Endodermal cell (in vitro differentiated cells): Measurements from ENCODE around the gene RPTOR. TPM values are rescaled to one million over a fixed set of nuclear protein-coding genes. Genes with fewer than 3 reads are reported as not detected.

Source experiments
- DNase-seq: peaks from one replicate; pipeline ENCODE4 v3.0.0-alpha.2; 2017
- H3K27ac ChIP-seq: 2 replicates; pipeline ENCODE4 v1.5.1; 2013; ENCODE audit warnings: mild to moderate bottlenecking, low read depth, low read length, moderate library complexity
- H3K27me3 ChIP-seq: 2 replicates; pipeline ENCODE4 v1.6.1; 2013; ENCODE audit warnings: mild to moderate bottlenecking, low read length, moderate library complexity; ENCODE audit not compliant: insufficient read depth, control insufficient read depth, poor library complexity, severe bottlenecking
- H3K36me3 ChIP-seq: 2 replicates; pipeline ENCODE4 v1.7.0; 2013; ENCODE audit warnings: mild to moderate bottlenecking, low read length, moderate library complexity; ENCODE audit not compliant: control insufficient read depth, insufficient read depth
- H3K4me1 ChIP-seq: one replicate; pipeline ENCODE4 v1.7.0; 2013; ENCODE audit warnings: low read length; ENCODE audit not compliant: control insufficient read depth, insufficient read depth
- H3K4me3 ChIP-seq: 2 replicates; pipeline ENCODE4 v1.5.1; 2013; ENCODE audit warnings: mild to moderate bottlenecking, low read length, moderate library complexity
- H3K9ac ChIP-seq: 2 replicates; pipeline ENCODE4 v1.6.1; 2013; ENCODE audit warnings: mild to moderate bottlenecking, low read length, moderate library complexity; ENCODE audit not compliant: poor library complexity, severe bottlenecking; ENCODE audit errors: extremely low read depth
- H3K9me3 ChIP-seq: 2 replicates; pipeline ENCODE4 v1.6.1; 2013; ENCODE audit warnings: mild to moderate bottlenecking, low read length, moderate library complexity; ENCODE audit not compliant: control insufficient read depth
- H3K27ac Mint-ChIP-seq: 2 replicates; pipeline ENCODE4 v1.8.0; 2020; ENCODE audit warnings: mixed read lengths
- H3K27me3 Mint-ChIP-seq: 2 replicates; pipeline ENCODE4 v1.8.0; 2021; ENCODE audit warnings: mild to moderate bottlenecking, mixed read lengths; ENCODE audit not compliant: insufficient read depth
- H3K36me3 Mint-ChIP-seq: 2 replicates; pipeline ENCODE4 v1.8.0; 2020; ENCODE audit warnings: low read depth, mixed read lengths
- H3K4me1 Mint-ChIP-seq: 2 replicates; pipeline ENCODE4 v1.8.0; 2020; ENCODE audit warnings: mixed read lengths
- H3K4me3 Mint-ChIP-seq: 2 replicates; pipeline ENCODE4 v1.8.0; 2020; ENCODE audit warnings: mild to moderate bottlenecking, moderate library complexity, mixed read lengths
- H3K9me3 Mint-ChIP-seq: 2 replicates; pipeline ENCODE4 v1.8.0; 2020; ENCODE audit warnings: mild to moderate bottlenecking, mixed read lengths
- WGBS, 2 experiments: methylation state at CpG; one replicate each; pipeline versions ENCODE4 v1.1.5 to v1.1.7; 2013; ENCODE audit warnings: missing lambda C conversion rate in 2 of 2, mixed read lengths in 1 of 2; ENCODE audit not compliant: insufficient coverage in 1 of 2, insufficient read length in 1 of 2; 5-methylcytosine and 5-hydroxymethylcytosine counted together
- total RNA-seq, 2 donors: library from RNA; stranded (reverse); fragmentation: NEBNext Ultra II Directional in 1 of 2; extraction: Animal tissue kit (Norgen Biotek cat#: 25700) in 1 of 2; gene quantifications; 2 replicates in 1 of 2; 3 replicates in 1 of 2; pipeline ENCODE4 v1.2.1, GENCODE V29; 2021
- TF ChIP-seq, protein P1 (sequence below): fragments of 200-600 bp; sonication (generic); conservative IDR thresholded peaks from 2 replicates; pipeline ENCODE4 v1.5.0; 2021; ENCODE audit warnings: antibody characterized with exemption, mild to moderate bottlenecking

Gene RPTOR
- total RNA-seq, 2 donors from 2014 or later = 45.1 to 53.4 TPM

DNA sequence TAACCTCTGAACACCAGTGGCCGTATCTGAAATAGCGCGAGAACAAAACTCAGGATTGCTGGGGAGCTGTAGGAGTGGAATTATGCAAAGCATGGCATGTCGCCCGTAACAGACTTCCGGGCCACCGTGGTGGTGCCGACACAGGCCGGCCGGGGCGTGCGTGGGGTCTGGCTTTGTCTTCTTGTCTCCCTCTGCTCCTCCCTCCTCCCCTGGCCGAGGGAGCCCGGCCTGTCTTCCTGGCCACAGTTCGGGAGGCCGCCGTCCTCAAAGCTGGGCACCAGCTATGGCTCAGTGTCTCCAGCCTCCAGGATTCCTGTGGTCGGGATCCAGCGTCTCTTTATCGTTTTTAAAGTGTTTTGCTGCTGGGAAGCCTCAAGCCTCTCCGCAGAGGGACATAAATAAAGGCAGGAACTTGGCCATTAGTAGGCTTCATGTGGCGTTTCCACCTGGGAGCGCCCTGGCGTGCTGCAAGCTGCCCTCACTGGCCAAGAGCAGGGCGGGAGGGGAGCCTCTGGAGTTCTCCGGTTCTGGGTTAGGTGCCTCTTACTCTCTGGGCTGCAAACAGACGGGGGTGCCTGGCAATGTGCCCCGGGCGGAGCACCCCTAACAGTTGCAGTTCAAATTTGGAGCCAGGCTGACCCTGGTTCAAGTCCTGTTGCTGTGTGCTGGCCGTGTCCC is 46.3 kb upstream of the RPTOR start:
- Histone ChIP-seq H3K9me3 (no peaks in the 10 kb centered on the region), H3K4me3 (no peak overlapping the region), H3K4me1 (peaks cover 3% of the 10 kb centered on the region), H3K27ac (no peak overlapping the region), H3K36me3 (no peaks in the 10 kb centered on the region), H3K9ac (no peak overlapping the region), H3K27me3 (no peaks in the 10 kb centered on the region)
- H3K4me1 Mint-ChIP-seq = peaks cover 6% of the 10 kb centered on the region
- WGBS, 2 experiments = 77 to 91% methylated on average over 17 to 30 of the region's 30 CpGs
- no peaks in the 10 kb centered on the region for H3K9me3 Mint-ChIP-seq
- H3K36me3 Mint-ChIP-seq = no peaks in the 10 kb centered on the region
- peaks cover 10% of the 10 kb centered on the region for H3K27me3 Mint-ChIP-seq
- TF ChIP-seq, protein P1, sequence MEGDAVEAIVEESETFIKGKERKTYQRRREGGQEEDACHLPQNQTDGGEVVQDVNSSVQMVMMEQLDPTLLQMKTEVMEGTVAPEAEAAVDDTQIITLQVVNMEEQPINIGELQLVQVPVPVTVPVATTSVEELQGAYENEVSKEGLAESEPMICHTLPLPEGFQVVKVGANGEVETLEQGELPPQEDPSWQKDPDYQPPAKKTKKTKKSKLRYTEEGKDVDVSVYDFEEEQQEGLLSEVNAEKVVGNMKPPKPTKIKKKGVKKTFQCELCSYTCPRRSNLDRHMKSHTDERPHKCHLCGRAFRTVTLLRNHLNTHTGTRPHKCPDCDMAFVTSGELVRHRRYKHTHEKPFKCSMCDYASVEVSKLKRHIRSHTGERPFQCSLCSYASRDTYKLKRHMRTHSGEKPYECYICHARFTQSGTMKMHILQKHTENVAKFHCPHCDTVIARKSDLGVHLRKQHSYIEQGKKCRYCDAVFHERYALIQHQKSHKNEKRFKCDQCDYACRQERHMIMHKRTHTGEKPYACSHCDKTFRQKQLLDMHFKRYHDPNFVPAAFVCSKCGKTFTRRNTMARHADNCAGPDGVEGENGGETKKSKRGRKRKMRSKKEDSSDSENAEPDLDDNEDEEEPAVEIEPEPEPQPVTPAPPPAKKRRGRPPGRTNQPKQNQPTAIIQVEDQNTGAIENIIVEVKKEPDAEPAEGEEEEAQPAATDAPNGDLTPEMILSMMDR = no peak
- no peak overlapping the region for H3K27ac Mint-ChIP-seq
- H3K4me3 Mint-ChIP-seq = no peak overlapping the region
- DNase-seq = no peak

DNA sequence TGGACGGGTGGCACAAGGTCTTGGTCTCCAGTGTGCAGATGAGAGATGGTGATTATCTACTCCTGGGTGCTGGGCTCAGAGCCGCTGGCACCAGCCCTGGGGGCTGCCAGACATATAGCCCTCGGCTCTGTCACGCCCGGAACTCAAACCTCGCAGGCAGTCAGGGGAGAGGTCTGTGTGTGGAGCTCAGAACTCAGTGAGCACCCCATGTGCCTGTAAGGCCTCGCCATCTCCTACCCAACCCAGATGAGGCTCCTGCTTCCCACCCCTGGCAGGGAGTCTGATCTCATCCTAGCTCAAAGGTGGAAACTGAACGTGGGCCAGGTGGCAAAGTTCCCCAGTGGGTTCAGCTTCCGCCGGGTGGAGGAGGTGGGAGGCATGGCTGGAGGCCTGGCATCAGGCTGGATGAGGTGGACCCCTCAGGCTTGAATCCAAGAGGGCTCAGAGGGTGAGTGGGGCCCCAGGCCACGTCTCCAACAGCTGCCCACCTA is 45.7 kb upstream of the RPTOR start:
- Histone ChIP-seq H3K27me3 (peaks cover 1% of the 10 kb centered on the region), H3K9ac (no peak overlapping the region), H3K27ac (no peak overlapping the region), H3K9me3 (no peaks in the 10 kb centered on the region), H3K36me3 (no peaks in the 10 kb centered on the region), H3K4me1 (no peaks in the 10 kb centered on the region), H3K4me3 (no peak overlapping the region)
- DNase-seq = no peak
- 93 to 96% methylated on average over 8 to 11 of the region's 11 CpGs for WGBS, 2 experiments
- no peaks in the 10 kb centered on the region for H3K9me3 Mint-ChIP-seq
- H3K27ac Mint-ChIP-seq = no peak overlapping the region
- TF ChIP-seq, protein P1 = no peak
- H3K4me1 Mint-ChIP-seq = peaks cover 5% of the 10 kb centered on the region
- peaks cover 10% of the 10 kb centered on the region for H3K27me3 Mint-ChIP-seq
- H3K4me3 Mint-ChIP-seq = no peak overlapping the region
- H3K36me3 Mint-ChIP-seq = no peaks in the 10 kb centered on the region

GRCh38 chr17:80499560-80499959 is 45.1 kb upstream of the RPTOR start:
- no peak for DNase-seq
- Mint-ChIP-seq H3K27me3 (peaks cover 12% of the 10 kb centered on the region), H3K36me3 (no peaks in the 10 kb centered on the region), H3K4me3 (no peak overlapping the region), H3K27ac (no peak overlapping the region), H3K9me3 (no peaks in the 10 kb centered on the region), H3K4me1 (peaks cover 5% of the 10 kb centered on the region)
- 87 to 88% methylated on average over 7 to 9 of the region's 9 CpGs for WGBS, 2 experiments
- Histone ChIP-seq H3K27ac (no peak overlapping the region), H3K36me3 (no peaks in the 10 kb centered on the region), H3K9me3 (no peaks in the 10 kb centered on the region), H3K4me1 (no peaks in the 10 kb centered on the region), H3K9ac (no peak overlapping the region), H3K4me3 (no peak overlapping the region), H3K27me3 (peaks cover 7% of the 10 kb centered on the region)
- TF ChIP-seq, protein P1 = no peak
